GM19099 (cell line): ENCODE results near the gene ACBD3.
A peak's percentile ranks its signal among the peaks of the same experiment; 100 is the strongest.

ENCODE experiments used
- POLR2A ChIP-seq: IDR thresholded peaks from 3 replicates; pipeline ENCODE4 v1.6.1; 2011; ENCODE audit warnings: low read depth; ENCODE audit not compliant: insufficient read length; ENCODE audit errors: extremely low read depth

ACBD3 gene

GRCh38 chr1:226112626-226113025 lies 73.9 kb downstream of the ACBD3 start:
- no peak for TF ChIP-seq POLR2A

- TF ChIP-seq POLR2A = no peak
Observed at GRCh38 chr1:226111883-226112261, 74.7 kb downstream of the ACBD3 start.

- no peak for TF ChIP-seq POLR2A
Observed at GRCh38 chr1:226111098-226111882, 75.3 kb downstream of the ACBD3 start.

- TF ChIP-seq POLR2A = peak; percentile 87
Observed at GRCh38 chr1:226110249-226111097, 76.1 kb downstream of the ACBD3 start.

GRCh38 chr1:226109829-226110248 lies 76.7 kb downstream of the ACBD3 start:
- TF ChIP-seq POLR2A = peak; percentile 53

- no peak for TF ChIP-seq POLR2A
Observed at GRCh38 chr1:226108935-226109828, 77.4 kb downstream of the ACBD3 start.

- no peak for TF ChIP-seq POLR2A
Observed at GRCh38 chr1:226107471-226108460, 78.8 kb downstream of the ACBD3 start.

- no peak for TF ChIP-seq POLR2A
Observed at GRCh38 chr1:226104671-226105121, 81.8 kb downstream of the ACBD3 start.

GRCh38 chr1:226100436-226101391 lies 85.8 kb downstream of the ACBD3 start:
- no peak for TF ChIP-seq POLR2A

- TF ChIP-seq POLR2A = no peak
Observed at GRCh38 chr1:226098870-226099835, 87.4 kb downstream of the ACBD3 start.

- TF ChIP-seq POLR2A = no peak
Observed at GRCh38 chr1:226097866-226098625, 88.5 kb downstream of the ACBD3 start.
